ENCODE data around the gene UMPS.
A peak's percentile ranks its signal among the peaks of the same experiment; 100 is the strongest.
"Not testable (repeated sequence)": the region's sequence is repeated elsewhere in the genome, so short reads cannot be mapped to it uniquely, and the experiment has no call there.

The UMPS gene

GRCh38 chr3:124752051-124752450 is 21.8 kb downstream of the UMPS start:
- Histone ChIP-seq H3K4ac (ENCODE audit: low read length) (no peak overlapping the region), H2BK12ac (ENCODE audit: low read length) (no peak overlapping the region), H3K79me1 (ENCODE audit: low read depth, low read length) (no peaks in the 10 kb centered on the region), H2BK120ac (ENCODE audit: low read depth, low read length) (no peak overlapping the region), H3K23ac (ENCODE audit: low read depth, low read length, poor library complexity) (no peak overlapping the region), H2AK5ac (ENCODE audit: low read depth, low read length) (no peak overlapping the region), H3K27me3 (ENCODE audit: control insufficient read depth in 3 of 3, insufficient read depth in 3 of 3, low read depth in 1 of 3, low read length in 3 of 3) (no peaks in the 10 kb centered on the region), H3K9ac (ENCODE audit: low read depth, low read length, poor library complexity) (no peak overlapping the region), H2AFZ (ENCODE audit: low read length) (no peak overlapping the region), H3K4me1 (ENCODE audit: control insufficient read depth in 2 of 2, insufficient read depth in 1 of 2, low read depth in 1 of 2, low read length in 2 of 2) (peaks cover 0 to 1% of the 10 kb centered on the region in 2 donors), H3K36me3 (replicated peaks in 1 of 2; ENCODE audit: control insufficient read depth in 2 of 2, insufficient read depth in 2 of 2, low read length in 2 of 2) (peaks cover 3 to 7% of the 10 kb centered on the region in 2 donors), H3K14ac (ENCODE audit: low read length) (no peak overlapping the region), H3K9me3 (replicated peaks in 1 of 2; ENCODE audit: control insufficient read depth in 2 of 2, insufficient read depth in 1 of 2, low read depth in 1 of 2, low read length in 2 of 2) (no peaks in the 10 kb centered on the region), H3K18ac (ENCODE audit: low read length) (no peak overlapping the region), H2BK15ac (ENCODE audit: low read length) (no peak overlapping the region), H4K91ac (ENCODE audit: low read depth, low read length, poor library complexity) (no peak overlapping the region), H4K8ac (ENCODE audit: low read depth, low read length) (no peak overlapping the region), H3K4me3 (ENCODE audit: low read length in 2 of 2) (no peak overlapping the region), H3K27ac (replicated peaks; ENCODE audit: low read length) (no peak overlapping the region), H3K4me2 (ENCODE audit: insufficient read depth, low read length, poor library complexity, severe bottlenecking) (no peak overlapping the region), H2BK5ac (ENCODE audit: low read length) (no peak overlapping the region)
- DNase-seq (ENCODE audit: low spot score): no peak
- no CpG with 5 or more reads among the region's 3 CpGs for WGBS, 2 donors (ENCODE audit: extremely low coverage in 2 of 2, insufficient read length in 2 of 2, insufficient replicate concordance in 1 of 2)

GRCh38 chr3:124757926-124758325 is 27.7 kb downstream of the UMPS start:
- not testable (repeated sequence) for H2BK12ac ChIP-seq (ENCODE audit: low read length); H3K79me1 ChIP-seq (ENCODE audit: low read depth, low read length); H3K4me1 ChIP-seq (ENCODE audit: control insufficient read depth in 2 of 2, insufficient read depth in 1 of 2, low read depth in 1 of 2, low read length in 2 of 2); H3K4me2 ChIP-seq (ENCODE audit: insufficient read depth, low read length, poor library complexity, severe bottlenecking); H2AK5ac ChIP-seq (ENCODE audit: low read depth, low read length); H3K9ac ChIP-seq (ENCODE audit: low read depth, low read length, poor library complexity); H2BK5ac ChIP-seq (ENCODE audit: low read length); H3K23ac ChIP-seq (ENCODE audit: low read depth, low read length, poor library complexity); H2AFZ ChIP-seq (ENCODE audit: low read length); H3K36me3 ChIP-seq (replicated peaks in 1 of 2; ENCODE audit: control insufficient read depth in 2 of 2, insufficient read depth in 2 of 2, low read length in 2 of 2); H3K9me3 ChIP-seq (replicated peaks in 1 of 2; ENCODE audit: control insufficient read depth in 2 of 2, insufficient read depth in 1 of 2, low read depth in 1 of 2, low read length in 2 of 2); H3K4ac ChIP-seq (ENCODE audit: low read length); H3K18ac ChIP-seq (ENCODE audit: low read length); H3K14ac ChIP-seq (ENCODE audit: low read length); H2BK15ac ChIP-seq (ENCODE audit: low read length); H4K8ac ChIP-seq (ENCODE audit: low read depth, low read length); H3K4me3 ChIP-seq (ENCODE audit: low read length in 2 of 2); H3K27ac ChIP-seq (replicated peaks; ENCODE audit: low read length); H4K91ac ChIP-seq (ENCODE audit: low read depth, low read length, poor library complexity); H2BK120ac ChIP-seq (ENCODE audit: low read depth, low read length); DNase-seq (ENCODE audit: low spot score); H3K27me3 ChIP-seq (ENCODE audit: control insufficient read depth in 3 of 3, insufficient read depth in 3 of 3, low read depth in 1 of 3, low read length in 3 of 3)
- WGBS, 2 donors (ENCODE audit: extremely low coverage in 2 of 2, insufficient read length in 2 of 2, insufficient replicate concordance in 1 of 2): no CpG with 5 or more reads among the region's 7 CpGs

GRCh38 chr3:124758851-124759635 is 28.8 kb downstream of the UMPS start:
- WGBS, 2 donors (ENCODE audit: extremely low coverage in 2 of 2, insufficient read length in 2 of 2, insufficient replicate concordance in 1 of 2): no CpG with 5 or more reads among the region's 5 CpGs

GRCh38 chr3:124759666-124760401 is 29.6 kb downstream of the UMPS start:
- Histone ChIP-seq H3K18ac (ENCODE audit: low read length) (peak overlapping the region; percentile 67), H3K36me3 (replicated peaks in 1 of 2; ENCODE audit: control insufficient read depth in 2 of 2, insufficient read depth in 2 of 2, low read length in 2 of 2) (peaks cover 3 to 20% of the 10 kb centered on the region in 2 donors), H3K23ac (ENCODE audit: low read depth, low read length, poor library complexity) (peak overlapping the region; percentile 92), H4K8ac (ENCODE audit: low read depth, low read length) (peak overlapping the region; percentile 50), H3K4me2 (ENCODE audit: insufficient read depth, low read length, poor library complexity, severe bottlenecking) (no peak overlapping the region), H3K14ac (ENCODE audit: low read length) (no peak overlapping the region), H3K79me1 (ENCODE audit: low read depth, low read length) (no peaks in the 10 kb centered on the region), H3K9ac (ENCODE audit: low read depth, low read length, poor library complexity) (no peak overlapping the region), H3K4me1 (ENCODE audit: control insufficient read depth in 2 of 2, insufficient read depth in 1 of 2, low read depth in 1 of 2, low read length in 2 of 2) (peaks cover 2 to 7% of the 10 kb centered on the region in 2 donors), H4K91ac (ENCODE audit: low read depth, low read length, poor library complexity) (no peak overlapping the region), H3K27me3 (ENCODE audit: control insufficient read depth in 3 of 3, insufficient read depth in 3 of 3, low read depth in 1 of 3, low read length in 3 of 3) (no peaks in the 10 kb centered on the region), H3K4ac (ENCODE audit: low read length) (no peak overlapping the region), H2BK120ac (ENCODE audit: low read depth, low read length) (no peak overlapping the region), H2BK15ac (ENCODE audit: low read length) (no peak overlapping the region), H2AK5ac (ENCODE audit: low read depth, low read length) (peak overlapping the region; percentile 29), H3K27ac (replicated peaks; ENCODE audit: low read length) (no peak overlapping the region), H2BK5ac (ENCODE audit: low read length) (no peak overlapping the region), H2BK12ac (ENCODE audit: low read length) (peak overlapping the region; percentile 73), H2AFZ (ENCODE audit: low read length) (no peak overlapping the region), H3K9me3 (replicated peaks in 1 of 2; ENCODE audit: control insufficient read depth in 2 of 2, insufficient read depth in 1 of 2, low read depth in 1 of 2, low read length in 2 of 2) (no peaks in the 10 kb centered on the region), H3K4me3 (ENCODE audit: low read length in 2 of 2) (no peak overlapping the region)
- WGBS, 2 donors (ENCODE audit: extremely low coverage in 2 of 2, insufficient read length in 2 of 2, insufficient replicate concordance in 1 of 2): no CpG with 5 or more reads among the region's 14 CpGs
- no peak for DNase-seq (ENCODE audit: low spot score)

More at GRCh38 chr3:124758851-124759635, 28.8 kb downstream of the UMPS start:
- DNase-seq (ENCODE audit: low spot score): no peak
- Histone ChIP-seq H3K9me3 (replicated peaks in 1 of 2; ENCODE audit: control insufficient read depth in 2 of 2, insufficient read depth in 1 of 2, low read depth in 1 of 2, low read length in 2 of 2) (no peaks in the 10 kb centered on the region), H3K27me3 (ENCODE audit: control insufficient read depth in 3 of 3, insufficient read depth in 3 of 3, low read depth in 1 of 3, low read length in 3 of 3) (no peaks in the 10 kb centered on the region), H3K4me1 (ENCODE audit: control insufficient read depth in 2 of 2, insufficient read depth in 1 of 2, low read depth in 1 of 2, low read length in 2 of 2) (peaks cover 2 to 7% of the 10 kb centered on the region in 2 donors), H4K8ac (ENCODE audit: low read depth, low read length) (no peak overlapping the region), H2BK15ac (ENCODE audit: low read length) (no peak overlapping the region), H3K36me3 (replicated peaks in 1 of 2; ENCODE audit: control insufficient read depth in 2 of 2, insufficient read depth in 2 of 2, low read length in 2 of 2) (peaks cover 3 to 12% of the 10 kb centered on the region in 2 donors), H3K23ac (ENCODE audit: low read depth, low read length, poor library complexity) (no peak overlapping the region), H3K27ac (replicated peaks; ENCODE audit: low read length) (no peak overlapping the region), H3K4ac (ENCODE audit: low read length) (no peak overlapping the region), H3K4me3 (ENCODE audit: low read length in 2 of 2) (no peak overlapping the region), H2BK5ac (ENCODE audit: low read length) (no peak overlapping the region), H3K9ac (ENCODE audit: low read depth, low read length, poor library complexity) (no peak overlapping the region), H3K4me2 (ENCODE audit: insufficient read depth, low read length, poor library complexity, severe bottlenecking) (no peak overlapping the region), H3K79me1 (ENCODE audit: low read depth, low read length) (no peaks in the 10 kb centered on the region), H2BK120ac (ENCODE audit: low read depth, low read length) (no peak overlapping the region), H2AFZ (ENCODE audit: low read length) (no peak overlapping the region), H3K14ac (ENCODE audit: low read length) (no peak overlapping the region), H2AK5ac (ENCODE audit: low read depth, low read length) (no peak overlapping the region), H4K91ac (ENCODE audit: low read depth, low read length, poor library complexity) (no peak overlapping the region), H2BK12ac (ENCODE audit: low read length) (no peak overlapping the region), H3K18ac (ENCODE audit: low read length) (no peak overlapping the region)

Measured in neuronal stem cell (in vitro differentiated cells).